DOHH2 (cell line): ENCODE results near the gene TRIM66.

Experiments used
- CTCF ChIP-seq: fragments of 200-600 bp; sonication (generic); IDR thresholded peaks from one replicate; pipeline ENCODE4 v1.5.1; 2014; ENCODE audit warnings: antibody characterized with exemption, mild to moderate bottlenecking, low read depth, low read length; ENCODE audit not compliant: poor library complexity, severe bottlenecking
- EZH2phosphoT487 ChIP-seq: fragments of 200-600 bp; sonication (generic); IDR thresholded peaks from 2 replicates; pipeline ENCODE4 v1.6.1; 2017; ENCODE audit warnings: borderline replicate concordance, mild to moderate bottlenecking, antibody characterized with exemption, low read length, moderate library complexity, mixed read lengths

GRCh38 chr11:8649361-8649760 is 33.1 kb downstream of the TRIM66 start:
- TF ChIP-seq CTCF (no peak), EZH2phosphoT487 (no peak)
